Right kidney (tissue), 1 donor: ENCODE results near the gene KTI12.

Experiments used
- DNase-seq: peaks from one replicate; pipeline ENCODE4 v3.0.0-alpha.2; 2016

Gene KTI12

GRCh38 chr1:51988254-51988653 is 45.4 kb downstream of the KTI12 start:
- DNase-seq, result no peak

GRCh38 chr1:51986718-51987117 is 46.9 kb downstream of the KTI12 start:
- no peak for DNase-seq

- DNase-seq, result no peak
These were observed 51.4 kb downstream of the KTI12 start for GRCh38 chr1:51982161-51982560.
